HEK293 (cell line): ENCODE measurements around the gene ATF1.

Experiments
- CTCF ChIA-PET: fragments of 350-600 bp; formaldehyde crosslinking; extraction: SDS; loops from one replicate; lab custom pipeline; 2021; ENCODE audit warnings: antibody characterized with exemption; lab: Yijun Ruan, JAX
- POLR2A ChIA-PET: fragments of 300-600 bp; formaldehyde crosslinking; extraction: SDS; loops from one replicate; lab custom pipeline; 2020; ENCODE audit warnings: antibody characterized with exemption, inconsistent platforms; lab: Yijun Ruan, JAX
- H3K27ac ChIP-seq: fragments of 200-500 bp; sonication (Bioruptor generic); 2 replicates; pipeline ENCODE4 v1.5.1; 2014; ENCODE audit warnings: low read depth, low read length, control low read depth, inconsistent platforms; ENCODE audit errors: extremely low read depth
- H3K36me3 ChIP-seq, 2 experiments: fragments of 200-500 bp in 1 of 2; sonication (Bioruptor generic) in 1 of 2; 1 replicate in 1 of 2; 2 replicates in 1 of 2; pipeline ENCODE4 v1.5.1; 2014 to 2017; ENCODE audit warnings: inconsistent platforms in 2 of 2, low read length in 2 of 2; ENCODE audit not compliant: control insufficient read depth in 2 of 2, insufficient read depth in 1 of 2
- H3K4me1 ChIP-seq: fragments of 200-500 bp; sonication (Bioruptor generic); 2 replicates; pipeline ENCODE4 v1.5.1; 2014; ENCODE audit warnings: mild to moderate bottlenecking, low read length, inconsistent platforms; ENCODE audit not compliant: control insufficient read depth, insufficient read depth
- H3K4me3 ChIP-seq: 2 replicates; pipeline ENCODE4 v1.5.1; 2011; ENCODE audit warnings: low read depth, mild to moderate bottlenecking, control low read depth, low read length, moderate library complexity
- H3K9me3 ChIP-seq: fragments of 200-500 bp; sonication (Bioruptor generic); 2 replicates; pipeline ENCODE4 v1.5.1; 2014; ENCODE audit warnings: low read depth, low read length, inconsistent platforms; ENCODE audit not compliant: control insufficient read depth, insufficient read depth
- FEZF1 ChIP-seq: fragments of 450-650 bp; formaldehyde crosslinking; IDR thresholded peaks from 2 replicates; pipeline ENCODE4 v1.5.1; 2016; ENCODE audit warnings: missing biosample characterization, missing genetic modification characterization
- GFI1B ChIP-seq: fragments of 450-650 bp; formaldehyde crosslinking; IDR thresholded peaks from 2 replicates; pipeline ENCODE4 v1.5.1; 2016; ENCODE audit warnings: missing biosample characterization, missing genetic modification characterization
- GLI4 ChIP-seq: fragments of 450-650 bp; formaldehyde crosslinking; IDR thresholded peaks from 2 replicates; pipeline ENCODE4 v1.5.1; 2016; ENCODE audit warnings: missing biosample characterization, missing genetic modification characterization
- HOXA7 ChIP-seq: sonication (generic); formaldehyde crosslinking; IDR thresholded peaks from 2 replicates; pipeline ENCODE4 v1.8.1; 2022; ENCODE audit warnings: missing genetic modification reagents, borderline replicate concordance
- KLF10 ChIP-seq: fragments of 450-650 bp; IDR thresholded peaks from 2 replicates; pipeline ENCODE4 v1.5.1; 2018; ENCODE audit warnings: missing biosample characterization, mild to moderate bottlenecking, missing genetic modification characterization
- MYNN ChIP-seq: fragments of 450-650 bp; formaldehyde crosslinking; IDR thresholded peaks from 2 replicates; pipeline ENCODE4 v1.5.1; 2016; ENCODE audit warnings: missing biosample characterization, missing genetic modification characterization, borderline replicate concordance
- ZBTB17 ChIP-seq: fragments of 450-650 bp; formaldehyde crosslinking; IDR thresholded peaks from 2 replicates; pipeline ENCODE4 v1.5.1; 2016; ENCODE audit warnings: missing biosample characterization, missing genetic modification characterization
- ZBTB7A ChIP-seq: fragments of 450-650 bp; formaldehyde crosslinking; IDR thresholded peaks from 2 replicates; pipeline ENCODE4 v1.5.1; 2016; ENCODE audit warnings: low read depth, missing biosample characterization, missing genetic modification characterization
- ZFP69B ChIP-seq: fragments of 450-650 bp; formaldehyde crosslinking; IDR thresholded peaks from 2 replicates; pipeline ENCODE4 v1.5.1; 2016; ENCODE audit warnings: missing biosample characterization, missing genetic modification characterization
- ZNF138 ChIP-seq: fragments of 450-650 bp; formaldehyde crosslinking; IDR thresholded peaks from 2 replicates; pipeline ENCODE4 v1.5.1; 2016; ENCODE audit warnings: missing biosample characterization, missing genetic modification characterization, borderline replicate concordance
- ZNF140 ChIP-seq: fragments of 450-650 bp; formaldehyde crosslinking; IDR thresholded peaks from 2 replicates; pipeline ENCODE4 v1.5.1; 2016; ENCODE audit warnings: missing biosample characterization, missing genetic modification characterization
- ZNF174 ChIP-seq: fragments of 450-650 bp; formaldehyde crosslinking; IDR thresholded peaks from 2 replicates; pipeline ENCODE4 v1.5.0; 2017; ENCODE audit warnings: missing biosample characterization, mild to moderate bottlenecking, missing genetic modification characterization
- ZNF2 ChIP-seq: fragments of 450-650 bp; formaldehyde crosslinking; IDR thresholded peaks from 2 replicates; pipeline ENCODE4 v1.5.1; 2016; ENCODE audit warnings: missing biosample characterization, missing genetic modification characterization
- ZNF214 ChIP-seq: fragments of 450-650 bp; formaldehyde crosslinking; IDR thresholded peaks from 2 replicates; pipeline ENCODE4 v1.5.1; 2017; ENCODE audit warnings: missing biosample characterization, mild to moderate bottlenecking, missing genetic modification characterization, borderline replicate concordance
- ZNF23 ChIP-seq: fragments of 450-650 bp; formaldehyde crosslinking; IDR thresholded peaks from 2 replicates; pipeline ENCODE4 v1.5.1; 2016; ENCODE audit warnings: missing biosample characterization, missing genetic modification characterization, borderline replicate concordance
- ZNF311 ChIP-seq: fragments of 450-650 bp; formaldehyde crosslinking; IDR thresholded peaks from 2 replicates; pipeline ENCODE4 v1.5.1; 2017; ENCODE audit warnings: missing biosample characterization, missing genetic modification characterization, borderline replicate concordance
- ZNF335 ChIP-seq: fragments of 450-650 bp; formaldehyde crosslinking; conservative IDR thresholded peaks from 2 replicates; pipeline ENCODE4 v1.5.1; 2016; ENCODE audit warnings: missing biosample characterization, missing genetic modification characterization
- ZNF341 ChIP-seq: fragments of 450-650 bp; formaldehyde crosslinking; IDR thresholded peaks from 2 replicates; pipeline ENCODE4; 2016; ENCODE audit warnings: low read depth, missing biosample characterization, missing genetic modification characterization
- ZNF354C ChIP-seq: fragments of 450-650 bp; formaldehyde crosslinking; IDR thresholded peaks from 2 replicates; pipeline ENCODE4 v1.5.1; 2016; ENCODE audit warnings: missing biosample characterization, missing genetic modification characterization, low read depth, borderline replicate concordance
- ZNF391 ChIP-seq: fragments of 450-650 bp; formaldehyde crosslinking; IDR thresholded peaks from 2 replicates; pipeline ENCODE4 v1.5.1; 2016; ENCODE audit warnings: low read depth, missing biosample characterization, missing genetic modification characterization, borderline replicate concordance
- ZNF416 ChIP-seq: fragments of 450-650 bp; formaldehyde crosslinking; IDR thresholded peaks from 2 replicates; pipeline ENCODE4 v1.5.1; 2016; ENCODE audit warnings: missing biosample characterization, missing genetic modification characterization
- TF ChIP-seq, protein P1 (sequence below): fragments of 450-650 bp; formaldehyde crosslinking; IDR thresholded peaks from 2 replicates; pipeline ENCODE4 v1.5.1; 2016; ENCODE audit warnings: missing biosample characterization, missing genetic modification characterization
- TF ChIP-seq, protein P2 (sequence below): fragments of 450-650 bp; formaldehyde crosslinking; IDR thresholded peaks from 2 replicates; pipeline ENCODE4 v1.5.1; 2016; ENCODE audit warnings: missing biosample characterization, missing genetic modification characterization
- TF ChIP-seq, protein P3 (sequence below): fragments of 450-650 bp; formaldehyde crosslinking; IDR thresholded peaks from 2 replicates; pipeline ENCODE4 v1.5.1; 2016; ENCODE audit warnings: missing biosample characterization, missing genetic modification characterization, low read depth
- TF ChIP-seq, protein P4 (sequence below): fragments of 450-650 bp; formaldehyde crosslinking; IDR thresholded peaks from 2 replicates; pipeline ENCODE4 v1.5.1; 2016; ENCODE audit warnings: missing biosample characterization, missing genetic modification characterization
- TF ChIP-seq, protein P5 (sequence below): fragments of 450-650 bp; formaldehyde crosslinking; IDR thresholded peaks from 2 replicates; pipeline ENCODE4 v1.5.1; 2017; ENCODE audit warnings: missing biosample characterization, missing genetic modification characterization

The ATF1 gene

DNA sequence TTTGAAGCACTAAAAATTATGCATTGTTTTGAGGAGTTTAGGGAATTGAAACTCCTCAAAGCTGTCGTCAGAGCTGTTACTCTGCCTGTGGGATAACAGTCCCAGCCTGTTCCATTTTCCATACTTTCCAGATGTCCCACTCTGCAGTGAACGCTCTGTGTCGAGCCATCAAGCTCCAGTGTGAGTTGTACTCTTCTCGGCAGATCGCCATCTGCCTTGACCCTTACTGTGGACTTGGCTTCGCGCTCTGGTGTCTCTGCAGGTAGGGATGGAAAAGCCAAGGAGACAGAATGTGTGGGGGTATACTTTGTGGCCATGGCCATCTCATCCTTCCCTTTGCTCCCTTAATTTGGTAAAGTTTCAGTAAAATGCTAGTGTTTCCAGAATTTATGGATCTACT lies 35.5 kb upstream of the ATF1 start:
- TF ChIP-seq ZNF174 (tag by site-specific recombination) (no peak), HOXA7 (CRISPR knock-in tag) (no peak), ZNF341 (tag by site-specific recombination) (no peak), ZNF23 (tag by site-specific recombination) (no peak), ZBTB7A (tag by site-specific recombination) (no peak), ZNF335 (tag by site-specific recombination) (no peak), ZNF140 (no peak), ZBTB17 (tag by site-specific recombination) (no peak)
- TF ChIP-seq, protein P1, sequence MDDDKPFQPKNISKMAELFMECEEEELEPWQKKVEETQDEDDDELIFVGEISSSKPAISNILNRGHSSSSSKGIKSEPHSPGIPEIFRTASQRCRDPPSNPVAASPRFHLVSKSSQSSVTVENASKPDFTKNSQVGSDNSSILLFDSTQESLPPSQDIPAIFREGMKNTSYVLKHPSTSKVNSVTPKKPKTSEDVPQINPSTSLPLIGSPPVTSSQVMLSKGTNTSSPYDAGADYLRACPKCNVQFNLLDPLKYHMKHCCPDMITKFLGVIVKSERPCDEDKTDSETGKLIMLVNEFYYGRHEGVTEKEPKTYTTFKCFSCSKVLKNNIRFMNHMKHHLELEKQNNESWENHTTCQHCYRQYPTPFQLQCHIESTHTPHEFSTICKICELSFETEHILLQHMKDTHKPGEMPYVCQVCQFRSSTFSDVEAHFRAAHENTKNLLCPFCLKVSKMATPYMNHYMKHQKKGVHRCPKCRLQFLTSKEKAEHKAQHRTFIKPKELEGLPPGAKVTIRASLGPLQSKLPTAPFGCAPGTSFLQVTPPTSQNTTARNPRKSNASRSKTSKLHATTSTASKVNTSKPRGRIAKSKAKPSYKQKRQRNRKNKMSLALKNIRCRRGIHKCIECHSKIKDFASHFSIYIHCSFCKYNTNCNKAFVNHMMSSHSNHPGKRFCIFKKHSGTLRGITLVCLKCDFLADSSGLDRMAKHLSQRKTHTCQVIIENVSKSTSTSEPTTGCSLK: no peak
- TF ChIP-seq, protein P2, sequence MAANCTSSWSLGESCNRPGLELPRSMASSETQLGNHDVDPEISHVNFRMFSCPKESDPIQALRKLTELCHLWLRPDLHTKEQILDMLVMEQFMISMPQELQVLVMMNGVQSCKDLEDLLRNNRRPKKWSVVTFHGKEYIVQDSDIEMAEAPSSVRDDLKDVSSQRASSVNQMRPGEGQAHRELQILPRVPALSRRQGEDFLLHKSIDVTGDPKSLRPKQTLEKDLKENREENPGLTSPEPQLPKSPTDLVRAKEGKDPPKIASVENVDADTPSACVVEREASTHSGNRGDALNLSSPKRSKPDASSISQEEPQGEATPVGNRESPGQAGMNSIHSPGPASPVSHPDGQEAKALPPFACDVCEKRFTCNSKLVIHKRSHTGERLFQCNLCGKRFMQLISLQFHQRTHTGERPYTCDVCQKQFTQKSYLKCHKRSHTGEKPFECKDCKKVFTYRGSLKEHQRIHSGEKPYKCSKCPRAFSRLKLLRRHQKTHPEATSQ (tag by site-specific recombination): no peak
- TF ChIP-seq, protein P3, sequence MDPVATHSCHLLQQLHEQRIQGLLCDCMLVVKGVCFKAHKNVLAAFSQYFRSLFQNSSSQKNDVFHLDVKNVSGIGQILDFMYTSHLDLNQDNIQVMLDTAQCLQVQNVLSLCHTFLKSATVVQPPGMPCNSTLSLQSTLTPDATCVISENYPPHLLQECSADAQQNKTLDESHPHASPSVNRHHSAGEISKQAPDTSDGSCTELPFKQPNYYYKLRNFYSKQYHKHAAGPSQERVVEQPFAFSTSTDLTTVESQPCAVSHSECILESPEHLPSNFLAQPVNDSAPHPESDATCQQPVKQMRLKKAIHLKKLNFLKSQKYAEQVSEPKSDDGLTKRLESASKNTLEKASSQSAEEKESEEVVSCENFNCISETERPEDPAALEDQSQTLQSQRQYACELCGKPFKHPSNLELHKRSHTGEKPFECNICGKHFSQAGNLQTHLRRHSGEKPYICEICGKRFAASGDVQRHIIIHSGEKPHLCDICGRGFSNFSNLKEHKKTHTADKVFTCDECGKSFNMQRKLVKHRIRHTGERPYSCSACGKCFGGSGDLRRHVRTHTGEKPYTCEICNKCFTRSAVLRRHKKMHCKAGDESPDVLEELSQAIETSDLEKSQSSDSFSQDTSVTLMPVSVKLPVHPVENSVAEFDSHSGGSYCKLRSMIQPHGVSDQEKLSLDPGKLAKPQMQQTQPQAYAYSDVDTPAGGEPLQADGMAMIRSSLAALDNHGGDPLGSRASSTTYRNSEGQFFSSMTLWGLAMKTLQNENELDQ (tag by site-specific recombination): no peak
- peaks cover 9 to 62% of the 10 kb centered on the region in 2 experiments; a peak in 2 of 3 replicates for H3K36me3 ChIP-seq
- peaks cover 10% of the 10 kb centered on the region for H3K4me1 ChIP-seq
- ChIA-PET CTCF (interaction anchor here (0.6 to 1.6 kb wide), 3 partner anchors 207 to 355 kb away, joined by 3 to 5 read pairs (median 5); partner anchors contain the start of gene CSRNP2), POLR2A (interaction anchor here (0.7 kb wide), 1 partner anchor 830 kb away, joined by 3 read pairs; no protein-coding TSS in a partner anchor)
- H3K27ac ChIP-seq: no peak overlapping the region
- H3K4me3 ChIP-seq: no peak overlapping the region
- H3K9me3 ChIP-seq: no peaks in the 10 kb centered on the region

DNA sequence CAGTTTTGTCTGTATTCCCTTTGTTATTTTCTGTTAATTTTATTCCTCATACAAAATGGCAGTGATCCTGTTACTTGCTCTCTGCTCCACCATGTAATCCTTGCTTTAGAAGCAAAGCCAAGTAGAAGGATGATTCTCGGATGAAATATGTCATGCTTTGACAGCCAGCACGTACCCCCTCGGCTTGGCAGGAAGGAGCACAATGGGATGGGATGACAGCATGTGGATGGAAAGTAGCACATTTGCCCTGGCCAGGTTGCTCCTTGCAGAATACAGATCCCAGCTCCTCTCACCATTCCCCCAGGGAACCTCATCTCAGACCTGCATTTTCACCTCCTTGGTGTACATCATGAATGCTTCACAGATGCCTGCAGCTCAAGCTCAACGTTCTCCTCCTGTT lies 35.1 kb upstream of the ATF1 start:
- ChIA-PET CTCF (interaction anchor here (0.5 to 0.7 kb wide), 3 partner anchors 207 to 745 kb away, joined by 3 to 5 read pairs (median 3); partner anchors contain the start of gene CSRNP2), POLR2A (no interaction called here)
- no peaks in the 10 kb centered on the region for H3K9me3 ChIP-seq
- peaks cover 9 to 65% of the 10 kb centered on the region in 2 experiments; a peak in 2 of 3 replicates for H3K36me3 ChIP-seq
- H3K4me3 ChIP-seq: no peak overlapping the region
- H3K27ac ChIP-seq: no peak overlapping the region
- peaks cover 10% of the 10 kb centered on the region for H3K4me1 ChIP-seq
- no peak for TF ChIP-seq FEZF1 (tag by site-specific recombination)
- TF ChIP-seq ZNF214 (tag by site-specific recombination): no peak
- TF ChIP-seq, protein P4, sequence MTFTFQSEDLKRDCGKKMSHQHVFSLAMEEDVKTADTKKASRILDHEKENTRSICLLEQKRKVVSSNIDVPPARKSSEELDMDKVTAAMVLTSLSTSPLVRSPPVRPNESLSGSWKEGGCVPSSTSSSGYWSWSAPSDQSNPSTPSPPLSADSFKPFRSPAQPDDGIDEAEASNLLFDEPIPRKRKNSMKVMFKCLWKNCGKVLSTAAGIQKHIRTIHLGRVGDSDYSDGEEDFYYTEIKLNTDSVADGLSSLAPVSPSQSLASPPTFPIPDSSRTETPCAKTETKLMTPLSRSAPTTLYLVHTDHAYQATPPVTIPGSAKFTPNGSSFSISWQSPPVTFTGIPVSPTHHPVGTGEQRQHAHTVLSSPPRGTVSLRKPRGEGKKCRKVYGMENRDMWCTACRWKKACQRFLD (tag by site-specific recombination): no peak
- TF ChIP-seq GLI4: no peak
- no peak for TF ChIP-seq ZNF311 (tag by site-specific recombination)
- no peak for TF ChIP-seq ZNF416 (tag by site-specific recombination)
- no peak for TF ChIP-seq ZNF2 (tag by site-specific recombination)
- TF ChIP-seq ZNF391 (tag by site-specific recombination): no peak
- no peak for TF ChIP-seq ZNF354C (tag by site-specific recombination)
- TF ChIP-seq ZNF138 (tag by site-specific recombination): no peak
- no peak for TF ChIP-seq KLF10 (tag by site-specific recombination)
- no peak for TF ChIP-seq ZFP69B
- no peak for TF ChIP-seq GFI1B (tag by site-specific recombination)
- TF ChIP-seq, protein P5, sequence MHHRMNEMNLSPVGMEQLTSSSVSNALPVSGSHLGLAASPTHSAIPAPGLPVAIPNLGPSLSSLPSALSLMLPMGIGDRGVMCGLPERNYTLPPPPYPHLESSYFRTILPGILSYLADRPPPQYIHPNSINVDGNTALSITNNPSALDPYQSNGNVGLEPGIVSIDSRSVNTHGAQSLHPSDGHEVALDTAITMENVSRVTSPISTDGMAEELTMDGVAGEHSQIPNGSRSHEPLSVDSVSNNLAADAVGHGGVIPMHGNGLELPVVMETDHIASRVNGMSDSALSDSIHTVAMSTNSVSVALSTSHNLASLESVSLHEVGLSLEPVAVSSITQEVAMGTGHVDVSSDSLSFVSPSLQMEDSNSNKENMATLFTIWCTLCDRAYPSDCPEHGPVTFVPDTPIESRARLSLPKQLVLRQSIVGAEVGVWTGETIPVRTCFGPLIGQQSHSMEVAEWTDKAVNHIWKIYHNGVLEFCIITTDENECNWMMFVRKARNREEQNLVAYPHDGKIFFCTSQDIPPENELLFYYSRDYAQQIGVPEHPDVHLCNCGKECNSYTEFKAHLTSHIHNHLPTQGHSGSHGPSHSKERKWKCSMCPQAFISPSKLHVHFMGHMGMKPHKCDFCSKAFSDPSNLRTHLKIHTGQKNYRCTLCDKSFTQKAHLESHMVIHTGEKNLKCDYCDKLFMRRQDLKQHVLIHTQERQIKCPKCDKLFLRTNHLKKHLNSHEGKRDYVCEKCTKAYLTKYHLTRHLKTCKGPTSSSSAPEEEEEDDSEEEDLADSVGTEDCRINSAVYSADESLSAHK (tag by site-specific recombination): no peak
- TF ChIP-seq MYNN (tag by site-specific recombination): no peak
